ENCODE results near the gene TIGD1. TPM values are rescaled to one million over a fixed set of nuclear protein-coding genes. Genes with fewer than 3 reads are reported as not detected.
"Not testable (repeated sequence)": the region's sequence is repeated elsewhere in the genome, so short reads cannot be mapped to it uniquely, and the experiment has no call there.

TIGD1 gene
- total RNA-seq, 1 experiment from 2014 or later: 5.0 TPM

DNA sequence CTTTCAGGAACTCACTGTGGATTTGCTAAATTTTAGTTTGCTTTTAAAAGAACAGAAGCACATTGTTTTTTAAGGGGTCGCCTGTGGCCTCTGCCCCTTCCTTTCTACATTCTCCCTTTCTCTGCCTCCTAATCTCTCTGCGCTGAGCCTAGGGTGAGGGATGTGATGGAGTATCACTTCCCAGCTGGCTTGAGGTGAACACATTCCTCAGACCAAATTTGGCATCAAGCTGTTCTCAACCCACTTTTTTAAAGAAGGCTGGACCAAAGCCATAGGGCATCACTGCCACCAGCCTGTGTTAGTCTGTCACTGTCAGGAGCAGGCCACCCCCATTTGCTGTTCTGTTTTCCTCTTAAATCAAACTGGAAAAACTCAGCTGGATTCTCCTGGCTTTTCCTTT, 27.5 kb upstream of the TIGD1 start:
- Histone ChIP-seq H3K4me1 (replicated peaks) (no peaks in the 10 kb centered on the region), H3K4me3 (no peak overlapping the region), H3K36me3 (peaks cover 51% of the 10 kb centered on the region), H3K27ac (no peak overlapping the region), H3K9me3 (replicated peaks) (no peaks in the 10 kb centered on the region), H3K27me3 (replicated peaks) (no peaks in the 10 kb centered on the region)
- no peak for DNase-seq (ENCODE audit: low read depth in 1 of 2, low spot score in 2 of 2)

DNA sequence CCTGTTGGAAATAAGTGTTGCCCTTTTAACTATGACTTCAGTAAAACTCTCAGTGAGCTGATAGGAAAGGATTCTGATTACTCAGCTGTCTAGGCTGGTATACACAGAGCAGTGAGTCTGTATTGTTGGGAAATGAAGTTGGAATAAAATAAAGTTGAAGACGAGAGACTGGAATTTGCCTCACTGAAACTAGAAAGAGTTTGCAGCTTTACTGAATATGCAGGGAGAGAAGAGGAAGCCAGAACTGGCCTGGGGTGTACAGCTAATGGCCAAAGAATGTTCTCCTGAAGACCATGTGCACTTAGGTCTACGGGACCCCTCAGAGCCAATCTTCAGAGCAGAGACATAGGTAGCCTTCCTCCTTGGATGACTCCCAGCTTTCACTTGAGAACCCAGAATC, 26.6 kb upstream of the TIGD1 start:
- no peaks in the 10 kb centered on the region for H3K9me3 ChIP-seq (replicated peaks)
- no peak overlapping the region for H3K4me3 ChIP-seq
- no peak for DNase-seq (ENCODE audit: low read depth in 1 of 2, low spot score in 2 of 2)
- peaks cover 47% of the 10 kb centered on the region for H3K36me3 ChIP-seq
- H3K27ac ChIP-seq: no peak overlapping the region
- H3K4me1 ChIP-seq (replicated peaks): no peaks in the 10 kb centered on the region
- no peaks in the 10 kb centered on the region for H3K27me3 ChIP-seq (replicated peaks)

DNA sequence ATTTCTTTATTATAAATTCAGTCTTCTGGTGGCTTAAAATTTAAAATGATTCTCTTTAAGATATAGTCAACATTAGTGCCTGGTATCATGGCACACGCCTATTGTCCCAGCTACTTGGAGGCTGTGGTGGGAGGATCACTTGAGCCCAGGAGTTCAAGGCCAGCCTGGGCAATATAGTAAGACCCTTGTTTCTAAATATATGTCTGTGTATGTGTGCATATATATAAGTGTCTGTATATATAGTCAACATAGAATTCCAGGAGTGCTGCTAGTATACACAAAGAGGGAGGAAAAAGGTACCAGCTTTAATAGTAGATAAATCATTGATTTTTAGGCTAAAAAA, 25.0 kb upstream of the TIGD1 start:
- H3K27me3 ChIP-seq (replicated peaks): no peaks in the 10 kb centered on the region
- peaks cover 48% of the 10 kb centered on the region for H3K36me3 ChIP-seq
- no peak overlapping the region for H3K4me3 ChIP-seq
- DNase-seq (ENCODE audit: low read depth in 1 of 2, low spot score in 2 of 2): no peak
- no peak overlapping the region for H3K27ac ChIP-seq
- H3K4me1 ChIP-seq (replicated peaks): no peaks in the 10 kb centered on the region
- H3K9me3 ChIP-seq (replicated peaks): no peaks in the 10 kb centered on the region

DNA sequence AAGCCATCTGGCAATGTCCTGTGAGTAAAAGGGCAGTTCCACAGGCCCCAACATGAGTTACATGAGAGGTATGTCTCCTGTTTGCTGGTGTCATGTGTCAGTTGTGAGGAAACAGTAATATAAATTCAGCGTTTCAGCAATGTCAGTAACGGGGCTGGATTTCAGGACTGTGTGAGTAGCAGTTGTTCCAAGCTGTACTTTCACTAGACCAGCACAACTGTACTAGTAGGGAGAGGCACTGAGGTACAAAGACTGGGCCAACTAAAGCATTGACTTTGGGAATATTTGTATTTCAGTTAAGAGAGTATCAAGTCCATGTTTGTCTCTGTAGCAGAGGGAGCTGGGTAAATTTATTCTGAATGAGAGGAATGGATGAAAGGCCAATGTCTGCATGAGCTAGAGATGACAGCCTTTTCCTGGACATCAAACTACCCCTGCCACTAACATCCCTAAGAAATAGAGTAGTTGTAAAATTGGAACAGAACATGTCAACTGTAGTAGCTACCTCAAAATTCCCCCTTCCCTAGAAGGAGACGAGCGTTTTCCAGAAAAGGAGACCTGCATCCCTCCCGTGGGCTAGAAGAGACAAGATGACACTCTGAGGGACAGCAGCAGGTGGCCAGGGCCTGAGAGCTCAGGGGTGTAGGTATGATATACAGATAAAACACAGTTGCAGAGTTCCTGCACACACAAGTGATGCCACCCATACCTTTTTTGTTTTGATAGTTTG, 24.5 kb upstream of the TIGD1 start:
- H3K36me3 ChIP-seq: peaks cover 54% of the 10 kb centered on the region
- no peak for DNase-seq (ENCODE audit: low read depth in 1 of 2, low spot score in 2 of 2)
- H3K27ac ChIP-seq: no peak overlapping the region
- no peaks in the 10 kb centered on the region for H3K9me3 ChIP-seq (replicated peaks)
- no peak overlapping the region for H3K4me3 ChIP-seq
- no peaks in the 10 kb centered on the region for H3K4me1 ChIP-seq (replicated peaks)
- no peaks in the 10 kb centered on the region for H3K27me3 ChIP-seq (replicated peaks)

DNA sequence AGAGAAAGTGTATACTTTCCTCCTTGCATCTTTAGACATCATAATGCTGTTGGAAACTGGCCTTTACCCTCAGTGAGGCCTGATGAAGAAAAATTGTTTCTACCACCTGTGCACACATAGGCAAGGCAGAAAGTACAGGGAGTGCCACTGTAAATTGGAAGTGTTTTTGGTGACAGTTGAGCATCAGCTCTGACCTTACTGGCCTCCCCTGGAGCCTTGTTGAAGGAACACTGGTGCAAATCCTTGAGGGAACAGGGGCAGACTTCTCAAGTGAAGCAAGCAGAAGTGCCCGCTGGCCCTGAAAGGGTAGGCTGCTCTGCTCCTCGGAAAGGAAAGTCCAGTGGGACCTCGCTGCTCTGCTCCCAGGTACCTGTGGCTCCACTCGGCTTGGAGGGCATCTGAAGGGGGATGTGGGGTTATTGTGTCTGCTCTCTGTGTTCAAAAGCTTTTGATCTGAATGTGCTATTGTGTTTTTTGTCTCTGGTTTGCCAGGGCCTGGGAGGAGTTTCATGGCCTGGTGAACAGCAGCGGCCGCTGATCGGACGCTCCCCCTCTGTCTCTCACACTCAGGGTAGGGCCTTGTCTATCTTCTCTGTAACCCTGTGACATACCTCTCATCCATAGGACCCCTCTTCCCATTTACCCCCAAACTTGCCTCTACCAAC, 23.5 kb upstream of the TIGD1 start:
- Histone ChIP-seq H3K36me3 (peaks cover 60% of the 10 kb centered on the region), H3K4me1 (replicated peaks) (no peaks in the 10 kb centered on the region), H3K27me3 (replicated peaks) (no peaks in the 10 kb centered on the region), H3K4me3 (no peak overlapping the region), H3K27ac (no peak overlapping the region), H3K9me3 (replicated peaks) (no peaks in the 10 kb centered on the region)
- no peak for DNase-seq (ENCODE audit: low read depth in 1 of 2, low spot score in 2 of 2)

DNA sequence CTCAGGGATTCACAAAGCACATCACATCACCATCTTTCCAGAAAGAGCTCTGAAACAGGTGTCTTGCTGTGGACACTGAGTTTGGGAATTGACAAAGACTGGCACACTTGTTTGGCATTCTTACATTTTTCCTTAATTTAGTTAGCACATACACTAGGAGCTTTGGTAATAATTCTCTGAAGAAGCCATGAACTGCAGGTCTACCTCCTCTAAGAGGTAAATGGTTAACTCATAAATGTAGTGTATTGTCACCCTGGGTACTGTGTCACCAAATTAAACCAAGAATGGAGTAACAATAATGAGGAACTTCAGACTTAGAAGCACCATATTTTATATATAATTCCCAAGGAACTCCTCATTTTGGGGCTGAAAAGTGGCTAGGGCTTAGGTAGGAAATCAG, 22.7 kb upstream of the TIGD1 start:
- Histone ChIP-seq H3K9me3 (replicated peaks) (no peaks in the 10 kb centered on the region), H3K27me3 (replicated peaks) (no peaks in the 10 kb centered on the region), H3K36me3 (peaks cover 69% of the 10 kb centered on the region), H3K4me1 (replicated peaks) (peaks cover 6% of the 10 kb centered on the region), H3K4me3 (no peak overlapping the region), H3K27ac (no peak overlapping the region)
- DNase-seq (ENCODE audit: low read depth in 1 of 2, low spot score in 2 of 2): no peak

DNA sequence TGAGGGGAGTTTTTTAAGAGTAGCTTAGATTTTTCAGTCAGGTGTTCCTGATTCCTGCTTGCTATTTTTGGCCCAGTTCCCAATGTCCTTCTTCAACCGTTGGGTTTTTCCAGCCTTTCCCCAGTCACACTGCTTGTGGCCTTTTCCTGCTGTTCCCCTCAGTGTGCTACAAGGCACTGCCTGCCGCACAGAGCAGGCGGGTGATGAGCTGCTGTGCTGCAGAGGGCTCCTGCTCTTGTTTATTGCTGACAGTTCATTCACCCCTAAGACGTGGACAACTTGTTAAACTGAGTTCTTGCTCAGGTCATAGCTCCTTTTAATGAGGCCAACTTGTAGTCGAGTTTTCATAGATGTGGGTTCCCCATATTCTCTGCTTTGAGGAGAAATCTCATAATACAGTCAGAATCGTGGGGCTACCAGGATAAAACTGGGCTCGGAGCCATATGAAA, 20.7 kb upstream of the TIGD1 start:
- peaks cover 77% of the 10 kb centered on the region for H3K36me3 ChIP-seq
- DNase-seq (ENCODE audit: low read depth in 1 of 2, low spot score in 2 of 2): no peak

DNA sequence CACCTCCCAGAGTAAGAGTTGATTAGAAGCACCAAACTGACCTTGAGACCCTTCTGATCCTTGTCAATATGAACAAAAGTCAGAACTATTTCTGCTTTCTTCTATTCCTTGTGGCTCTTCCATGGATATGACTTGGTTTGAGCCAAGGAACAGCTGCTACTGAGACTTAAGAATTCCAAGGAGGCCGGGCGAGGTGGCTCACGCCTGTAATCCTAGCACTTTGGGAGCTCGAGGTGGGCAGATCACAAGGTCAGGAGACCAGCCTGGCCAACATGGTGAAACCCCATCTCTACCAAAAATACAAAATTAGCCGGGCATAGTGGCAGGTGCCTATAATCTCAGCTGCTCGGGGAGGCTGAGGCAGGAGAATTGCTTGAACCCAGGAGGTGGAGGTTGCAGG, 20.1 kb upstream of the TIGD1 start:
- Histone ChIP-seq H3K4me1 (replicated peaks) (peaks cover 15% of the 10 kb centered on the region), H3K36me3 (peaks cover 83% of the 10 kb centered on the region)
- not testable (repeated sequence) for H3K9me3 ChIP-seq (replicated peaks); H3K27ac ChIP-seq; H3K4me3 ChIP-seq; DNase-seq (ENCODE audit: low read depth in 1 of 2, low spot score in 2 of 2); H3K27me3 ChIP-seq (replicated peaks)

More for the DNA sequence above, 20.7 kb upstream of the TIGD1 start:
- no peaks in the 10 kb centered on the region for H3K9me3 ChIP-seq (replicated peaks)
- H3K4me1 ChIP-seq (replicated peaks): peaks cover 15% of the 10 kb centered on the region
- no peaks in the 10 kb centered on the region for H3K27me3 ChIP-seq (replicated peaks)
- H3K27ac ChIP-seq: no peak overlapping the region
- H3K4me3 ChIP-seq: no peak overlapping the region

DNA sequence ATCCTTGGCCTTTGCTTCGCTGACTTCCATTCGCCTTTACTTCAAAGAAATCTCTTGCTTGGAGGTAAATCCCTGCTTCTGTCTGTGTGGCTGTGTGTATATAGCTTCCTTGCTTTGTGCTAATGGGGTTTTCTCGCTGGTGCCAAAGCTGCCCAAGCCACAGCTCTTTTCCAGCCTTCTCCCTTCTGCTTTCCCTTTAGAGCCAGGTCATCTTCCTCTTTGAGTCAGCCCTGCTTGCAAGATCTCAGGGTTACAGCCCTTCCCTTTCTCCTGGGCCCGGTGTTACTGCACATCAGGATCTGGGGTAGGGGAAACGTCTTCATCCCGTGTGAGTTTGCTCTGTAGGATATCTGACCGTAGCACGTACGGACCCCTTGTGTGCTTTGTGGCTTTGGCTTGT, 19.2 kb upstream of the TIGD1 start:
- no peak overlapping the region for H3K4me3 ChIP-seq
- no peak for DNase-seq (ENCODE audit: low read depth in 1 of 2, low spot score in 2 of 2)
- peaks cover 88% of the 10 kb centered on the region for H3K36me3 ChIP-seq

DNA sequence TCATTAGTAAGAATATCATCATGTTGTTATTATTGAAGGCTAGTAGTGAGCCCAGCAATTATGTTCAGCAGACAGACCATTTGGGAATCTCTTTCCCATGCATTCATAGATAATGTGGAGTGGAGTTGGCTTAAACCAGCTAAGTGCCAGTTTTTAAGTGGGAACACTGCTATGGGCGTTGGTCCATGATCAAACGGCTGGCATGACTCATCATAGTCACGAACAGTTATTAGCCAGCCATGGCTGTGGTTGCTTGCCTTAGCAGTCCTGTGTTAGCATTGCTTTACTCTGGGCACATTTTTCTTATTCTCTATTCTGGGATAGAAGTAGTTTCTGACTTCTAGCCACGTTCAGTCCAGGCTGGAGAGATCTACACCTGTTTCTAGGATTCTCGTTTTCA, 17.8 kb upstream of the TIGD1 start:
- H3K27me3 ChIP-seq (replicated peaks): no peaks in the 10 kb centered on the region
- peaks cover 88% of the 10 kb centered on the region for H3K36me3 ChIP-seq
- H3K4me1 ChIP-seq (replicated peaks): peaks cover 15% of the 10 kb centered on the region
- no peaks in the 10 kb centered on the region for H3K9me3 ChIP-seq (replicated peaks)
- H3K27ac ChIP-seq: peak overlapping the region; percentile 79
- H3K4me3 ChIP-seq: no peak overlapping the region
- peak; percentile 58 to 82 for DNase-seq (ENCODE audit: low read depth in 1 of 2, low spot score in 2 of 2)

More for the DNA sequence above, 19.2 kb upstream of the TIGD1 start:
- H3K27me3 ChIP-seq (replicated peaks): no peaks in the 10 kb centered on the region
- no peak overlapping the region for H3K27ac ChIP-seq
- no peaks in the 10 kb centered on the region for H3K9me3 ChIP-seq (replicated peaks)
- H3K4me1 ChIP-seq (replicated peaks): peaks cover 15% of the 10 kb centered on the region

DNA sequence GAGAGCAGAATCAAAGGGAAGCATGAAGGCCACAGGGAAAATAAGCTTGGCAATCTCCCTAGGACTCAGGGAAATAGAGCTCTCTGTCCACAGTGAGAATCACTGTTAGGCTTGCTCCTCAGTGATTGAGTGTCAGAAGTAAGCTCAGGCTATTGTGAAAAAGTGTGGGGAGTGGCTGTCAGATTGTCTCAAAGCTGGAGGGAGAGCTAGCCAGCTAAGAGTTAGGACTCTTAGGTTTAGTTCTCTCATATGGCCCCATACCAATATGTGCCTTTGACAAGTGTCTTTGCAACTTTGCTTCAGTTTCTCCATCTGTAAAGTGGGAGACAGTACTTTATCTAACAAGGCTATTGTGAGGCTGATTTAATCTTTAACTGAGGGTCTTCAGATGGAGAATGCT, 17.4 kb upstream of the TIGD1 start:
- peaks cover 88% of the 10 kb centered on the region for H3K36me3 ChIP-seq
- H3K4me1 ChIP-seq (replicated peaks): peaks cover 15% of the 10 kb centered on the region
- H3K4me3 ChIP-seq: no peak overlapping the region
- no peak for DNase-seq (ENCODE audit: low read depth in 1 of 2, low spot score in 2 of 2)
- H3K9me3 ChIP-seq (replicated peaks): no peaks in the 10 kb centered on the region
- peak overlapping the region; percentile 79 for H3K27ac ChIP-seq
- H3K27me3 ChIP-seq (replicated peaks): no peaks in the 10 kb centered on the region

DNA sequence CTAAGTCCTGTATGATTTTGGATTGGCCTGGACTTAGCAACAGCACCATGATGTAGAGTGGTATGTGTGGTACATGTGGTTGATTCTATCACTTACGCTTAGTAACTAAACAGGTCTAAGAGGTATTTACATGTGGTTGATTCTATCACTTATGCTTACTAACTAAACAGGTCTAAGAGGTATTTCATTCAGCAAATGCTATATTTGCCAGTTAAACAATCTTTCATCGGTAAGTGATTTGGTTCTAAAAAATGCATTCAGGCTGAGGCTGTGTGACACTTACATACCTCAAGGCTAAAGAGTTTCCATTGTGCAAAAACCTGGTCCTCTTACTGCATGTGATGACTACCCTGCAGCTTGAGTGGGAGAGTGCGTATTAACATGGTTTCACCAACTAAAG, 13.2 kb upstream of the TIGD1 start:
- H3K36me3 ChIP-seq: peaks cover 93% of the 10 kb centered on the region
- DNase-seq (ENCODE audit: low read depth in 1 of 2, low spot score in 2 of 2): no peak
- H3K4me1 ChIP-seq (replicated peaks): peaks cover 14% of the 10 kb centered on the region
- H3K4me3 ChIP-seq: no peak overlapping the region
- no peaks in the 10 kb centered on the region for H3K27me3 ChIP-seq (replicated peaks)
- no peaks in the 10 kb centered on the region for H3K9me3 ChIP-seq (replicated peaks)
- H3K27ac ChIP-seq: no peak overlapping the region

DNA sequence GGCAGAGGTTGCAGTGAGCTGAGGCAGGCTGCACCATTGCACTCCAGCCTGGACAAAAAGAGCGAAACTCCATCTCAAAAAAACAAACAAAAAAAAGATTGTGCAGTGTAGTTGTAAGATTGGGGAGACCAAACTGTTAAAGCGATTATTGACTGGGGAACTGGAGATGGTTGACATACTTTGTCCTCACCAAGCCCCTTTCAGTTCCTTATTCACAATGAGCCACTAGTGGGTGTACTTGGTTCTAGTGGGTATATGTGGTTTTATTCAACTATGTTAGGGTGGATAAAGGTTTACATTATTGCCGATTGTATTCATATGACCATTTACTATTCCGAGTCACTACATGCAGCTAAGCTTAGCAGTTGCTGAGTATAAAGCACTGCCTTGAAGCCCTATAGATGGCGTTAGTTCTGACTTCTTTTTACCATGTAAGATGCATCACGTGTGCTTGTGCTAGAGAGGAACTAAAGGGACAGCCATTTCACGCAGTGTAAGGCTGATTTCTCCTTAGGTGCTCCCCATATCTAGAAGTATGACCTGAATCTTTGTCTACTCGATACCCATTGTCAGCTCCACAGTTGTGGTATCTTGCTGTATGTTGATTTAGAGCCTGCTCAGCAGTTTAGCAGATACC, 12.3 kb upstream of the TIGD1 start:
- DNase-seq (ENCODE audit: low read depth in 1 of 2, low spot score in 2 of 2): no peak
- Histone ChIP-seq H3K9me3 (replicated peaks) (no peaks in the 10 kb centered on the region), H3K27ac (no peak overlapping the region), H3K4me1 (replicated peaks) (peaks cover 5% of the 10 kb centered on the region), H3K4me3 (no peak overlapping the region), H3K27me3 (replicated peaks) (no peaks in the 10 kb centered on the region), H3K36me3 (peaks cover 93% of the 10 kb centered on the region)

DNA sequence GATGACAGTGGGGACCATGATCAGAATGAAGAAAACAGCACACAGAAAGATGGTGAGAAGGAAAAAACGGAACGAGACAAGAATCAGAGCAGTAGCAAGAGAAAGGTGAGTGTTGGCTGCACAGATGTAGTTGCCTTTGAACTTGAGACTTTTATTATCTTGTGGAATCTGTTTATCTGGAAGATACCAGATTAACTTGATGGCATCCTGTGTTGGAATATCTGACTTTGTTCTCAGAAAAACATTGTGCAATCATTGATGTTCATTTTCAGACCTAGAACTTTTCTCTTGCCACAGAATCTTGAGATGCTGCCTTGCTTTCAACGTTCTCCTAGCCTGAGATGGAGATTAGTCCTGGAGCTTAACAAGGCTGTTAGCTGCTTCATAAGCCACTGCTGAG, 6.1 kb upstream of the TIGD1 start:
- peaks cover 4% of the 10 kb centered on the region for H3K4me1 ChIP-seq (replicated peaks)
- no peak for DNase-seq (ENCODE audit: low read depth in 1 of 2, low spot score in 2 of 2)
- H3K36me3 ChIP-seq: peaks cover 85% of the 10 kb centered on the region
- H3K27me3 ChIP-seq (replicated peaks): no peaks in the 10 kb centered on the region
- no peak overlapping the region for H3K27ac ChIP-seq
- H3K9me3 ChIP-seq (replicated peaks): no peaks in the 10 kb centered on the region
- H3K4me3 ChIP-seq: no peak overlapping the region

Measured in SJSA1 (cell line).